HG03457 (cell line): ENCODE measurements around the gene ASMTL.
"Not testable (repeated sequence)": the region's sequence is repeated elsewhere in the genome, so short reads cannot be mapped to it uniquely, and the experiment has no call there.

Experiments
- ATAC-seq: cut with Tn5 transposase; IDR thresholded peaks from one replicate; pipeline ENCODE4 v1.9.1; 2021; ENCODE audit warnings: moderate number of reproducible peaks; ENCODE audit not compliant: unreplicated experiment

ASMTL gene

GRCh38 chrX:1482530-1482928 lies 29.8 kb upstream of the ASMTL start:
- ATAC-seq = not testable (repeated sequence)

GRCh38 chrX:1481636-1482529 lies 29.2 kb upstream of the ASMTL start:
- ATAC-seq = peak; percentile 41

- no peak for ATAC-seq
Measured at GRCh38 chrX:1480082-1480785, 27.5 kb upstream of the ASMTL start.

- no peak for ATAC-seq
Measured at GRCh38 chrX:1477801-1478458, 25.2 kb upstream of the ASMTL start.

GRCh38 chrX:1477229-1477628 lies 24.5 kb upstream of the ASMTL start:
- ATAC-seq = no peak

GRCh38 chrX:1476682-1477081 lies 24.0 kb upstream of the ASMTL start:
- ATAC-seq = no peak

- ATAC-seq = no peak
Measured at GRCh38 chrX:1475881-1476280, 23.2 kb upstream of the ASMTL start.

- ATAC-seq = no peak
Measured at GRCh38 chrX:1475481-1475880, 22.8 kb upstream of the ASMTL start.

GRCh38 chrX:1474593-1474992 lies 21.9 kb upstream of the ASMTL start:
- ATAC-seq = not testable (repeated sequence)

- ATAC-seq = no peak
Measured at GRCh38 chrX:1472975-1473374, 20.3 kb upstream of the ASMTL start.

- peak; percentile 50 for ATAC-seq
Measured at GRCh38 chrX:1468250-1468772, 15.6 kb upstream of the ASMTL start.

- ATAC-seq = no peak
Measured at GRCh38 chrX:1466971-1467561, 14.4 kb upstream of the ASMTL start.

GRCh38 chrX:1466232-1466661 lies 13.5 kb upstream of the ASMTL start:
- no peak for ATAC-seq

GRCh38 chrX:1465286-1466231 lies 12.8 kb upstream of the ASMTL start:
- ATAC-seq = no peak

- ATAC-seq = no peak
Measured at GRCh38 chrX:1464971-1465285, 12.2 kb upstream of the ASMTL start.

- no peak for ATAC-seq
Measured at GRCh38 chrX:1464041-1464970, 11.6 kb upstream of the ASMTL start.

- ATAC-seq = no peak
Measured at GRCh38 chrX:1463581-1463980, 10.9 kb upstream of the ASMTL start.

GRCh38 chrX:1462596-1463251 lies 10.0 kb upstream of the ASMTL start:
- no peak for ATAC-seq
